Measurements from ENCODE around the gene UGT1A4.

The UGT1A4 gene

DNA sequence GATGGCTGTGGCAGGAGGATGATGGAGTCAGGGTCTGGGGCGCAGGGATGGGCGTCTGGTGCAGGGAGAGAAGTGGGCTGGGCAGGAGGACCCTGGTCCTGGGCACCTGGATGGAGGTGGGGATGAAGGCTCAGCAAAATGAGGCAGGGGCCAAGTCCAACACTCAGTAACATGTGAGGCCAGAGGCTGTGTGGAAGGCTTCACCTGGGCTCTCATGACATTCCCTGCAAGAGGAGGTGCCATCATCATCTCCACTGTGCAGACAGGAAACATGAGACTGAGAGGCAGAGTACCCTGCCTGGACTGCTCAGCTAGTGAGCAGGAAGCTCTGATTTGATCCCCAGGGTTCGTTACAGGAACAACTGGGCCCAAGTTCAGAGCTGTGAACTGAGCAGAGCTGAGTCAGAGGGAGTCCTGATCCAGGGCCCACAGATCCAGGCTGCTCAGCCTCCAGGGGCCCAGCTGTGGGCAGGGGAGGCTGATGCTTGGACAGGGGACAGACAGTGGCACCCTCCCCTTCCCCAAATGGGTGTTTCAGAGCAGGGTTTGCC, 98.9 kb downstream of the UGT1A4 start:
- no peaks in the 10 kb centered on the region for H3K4me1 ChIP-seq (ENCODE audit: control insufficient read depth, low read depth, low read length)
- no peak overlapping the region for H3K9ac ChIP-seq (ENCODE audit: low read length)
- H3K36me3 ChIP-seq (ENCODE audit: control insufficient read depth, low read depth, low read length), result no peaks in the 10 kb centered on the region
- H3K27ac ChIP-seq (ENCODE audit: low read length), result no peak overlapping the region
- no peaks in the 10 kb centered on the region for H3K27me3 ChIP-seq (ENCODE audit: control insufficient read depth, insufficient read depth, low read length)
- H3K9me3 ChIP-seq (ENCODE audit: control insufficient read depth, low read depth, low read length), result no peaks in the 10 kb centered on the region
- H3K4me3 ChIP-seq (ENCODE audit: low read length), result no peak overlapping the region

DNA sequence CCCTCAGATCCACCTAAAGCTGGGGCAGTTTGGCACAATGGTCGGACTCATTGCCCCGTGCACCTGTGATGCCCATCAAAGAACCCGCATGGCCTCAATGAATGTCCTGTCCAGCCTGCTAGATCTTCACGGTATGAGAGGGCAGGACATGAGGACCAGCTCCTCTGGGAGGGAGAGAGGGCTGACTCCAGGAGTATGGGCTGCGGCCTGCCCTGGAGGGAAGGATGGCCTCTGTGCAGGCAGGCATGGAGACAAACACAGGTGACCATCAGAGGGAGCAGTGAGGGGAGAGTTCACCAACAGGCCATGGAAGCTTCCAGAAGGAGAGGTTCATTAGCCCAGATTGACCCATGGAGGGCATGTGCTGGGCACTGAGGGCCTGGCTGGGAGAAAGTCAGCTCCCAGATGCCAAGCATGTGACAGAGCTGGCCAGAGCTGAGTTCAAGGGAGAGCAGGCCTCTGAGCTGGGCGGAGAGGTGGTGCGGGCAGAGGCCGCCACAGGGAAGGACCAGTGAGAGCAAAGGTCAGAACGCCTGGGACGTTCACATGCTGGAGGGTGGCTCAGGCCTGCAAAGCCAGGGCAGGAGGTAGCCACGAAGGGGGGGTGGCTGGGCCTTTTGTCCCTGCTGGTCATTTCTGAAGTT, 99.6 kb downstream of the UGT1A4 start:
- no peak overlapping the region for H3K27ac ChIP-seq (ENCODE audit: low read length)
- no peak overlapping the region for H3K9ac ChIP-seq (ENCODE audit: low read length)
- no peaks in the 10 kb centered on the region for H3K36me3 ChIP-seq (ENCODE audit: control insufficient read depth, low read depth, low read length)
- no peak overlapping the region for H3K4me3 ChIP-seq (ENCODE audit: low read length)
- no peaks in the 10 kb centered on the region for H3K4me1 ChIP-seq (ENCODE audit: control insufficient read depth, low read depth, low read length)
- no peaks in the 10 kb centered on the region for H3K9me3 ChIP-seq (ENCODE audit: control insufficient read depth, low read depth, low read length)
- H3K27me3 ChIP-seq (ENCODE audit: control insufficient read depth, insufficient read depth, low read length), result no peaks in the 10 kb centered on the region

DNA sequence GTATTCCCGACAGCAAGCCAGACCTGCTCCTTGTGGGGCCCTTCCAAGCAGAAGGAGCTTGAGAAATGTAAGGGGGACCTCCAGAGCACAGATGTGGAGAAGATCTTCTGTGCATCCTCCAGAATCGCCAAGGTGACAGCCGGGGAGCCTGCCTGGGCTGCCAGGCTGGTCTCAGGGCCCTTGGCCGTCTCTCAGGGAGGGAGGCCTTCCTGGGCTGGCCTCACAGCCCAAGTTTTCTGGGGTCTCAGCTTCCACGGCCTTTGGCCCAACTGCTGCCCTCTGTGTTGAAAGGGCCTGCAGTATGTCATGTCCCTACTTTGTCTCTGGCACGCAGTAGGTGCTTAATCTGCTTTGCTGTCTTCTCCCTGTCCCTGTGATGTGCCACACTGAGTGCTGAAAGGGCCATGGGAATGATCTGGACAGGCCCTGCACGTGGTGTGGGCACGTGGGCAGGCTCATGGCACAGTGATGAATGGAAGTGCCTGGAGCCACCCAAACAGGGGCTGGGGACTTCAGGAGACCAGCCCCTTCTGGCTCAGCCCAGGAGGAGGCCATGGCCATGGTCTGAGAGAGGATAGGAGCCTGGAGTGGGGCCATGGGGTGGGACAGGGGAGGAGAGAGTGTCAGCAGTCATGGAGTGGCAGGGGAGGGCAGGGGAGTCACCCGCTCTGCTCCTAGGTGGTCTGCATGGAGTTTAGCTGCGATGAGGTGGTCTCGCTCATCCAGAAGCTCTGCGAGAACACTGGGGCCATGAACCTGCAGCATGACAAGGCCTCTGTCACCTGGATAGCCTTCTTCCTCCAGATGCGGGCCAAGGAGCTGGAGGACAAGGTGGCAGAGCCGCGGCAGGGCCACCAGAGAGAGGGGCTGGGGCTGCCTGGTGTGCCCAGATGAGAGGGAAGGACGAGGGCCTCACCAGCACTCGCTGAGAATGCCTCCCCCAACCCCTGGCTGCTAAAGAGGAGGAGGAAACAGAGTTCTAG, 100.4 kb downstream of the UGT1A4 start:
- Histone ChIP-seq H3K27me3 (ENCODE audit: control insufficient read depth, insufficient read depth, low read length) (no peaks in the 10 kb centered on the region), H3K4me3 (ENCODE audit: low read length) (no peak overlapping the region), H3K9ac (ENCODE audit: low read length) (no peak overlapping the region), H3K36me3 (ENCODE audit: control insufficient read depth, low read depth, low read length) (no peaks in the 10 kb centered on the region), H3K4me1 (ENCODE audit: control insufficient read depth, low read depth, low read length) (no peaks in the 10 kb centered on the region), H3K9me3 (ENCODE audit: control insufficient read depth, low read depth, low read length) (no peaks in the 10 kb centered on the region), H3K27ac (ENCODE audit: low read length) (no peak overlapping the region)

DNA sequence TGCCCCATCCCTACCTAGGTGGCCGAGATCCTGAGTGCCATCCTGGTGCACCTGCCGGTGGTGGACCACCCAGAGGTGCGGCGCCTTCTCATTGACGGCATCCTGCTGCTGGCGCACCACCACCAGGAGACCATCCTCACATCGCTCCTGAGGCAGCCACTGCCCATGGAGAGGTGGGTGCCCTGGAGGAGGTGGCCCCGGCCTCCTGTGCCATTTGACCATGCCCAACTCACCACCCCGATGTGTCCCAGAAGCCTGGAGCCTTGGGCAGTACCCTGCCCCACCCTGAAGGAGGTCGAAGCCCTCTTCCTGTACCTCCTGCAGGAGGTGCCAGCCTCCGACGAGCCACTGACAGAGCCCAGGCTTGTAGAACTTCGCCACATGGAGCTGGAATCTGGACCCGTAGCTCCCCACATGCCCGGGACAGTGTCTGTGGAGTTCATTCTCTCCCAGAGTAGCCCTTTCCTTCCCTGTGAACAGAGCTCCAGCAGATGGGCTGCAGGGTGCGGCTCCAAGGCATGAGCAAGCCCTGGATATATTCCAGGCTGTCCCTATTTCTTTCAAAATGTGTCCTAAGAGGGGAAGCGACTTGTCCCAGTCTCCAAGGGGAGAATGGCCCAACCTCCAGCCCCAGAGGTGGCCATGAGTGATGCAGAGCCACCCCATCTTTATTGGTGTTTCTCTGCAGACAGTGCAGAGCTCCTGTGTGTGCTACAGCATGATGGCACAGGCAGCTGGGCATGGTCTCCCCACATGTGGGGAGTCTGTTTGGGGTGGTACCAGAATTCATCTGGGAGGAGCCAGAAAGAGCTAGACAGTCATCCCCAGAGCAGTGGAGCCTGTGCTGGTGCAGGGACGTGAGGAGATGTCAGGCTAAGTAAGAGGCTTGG, 101.6 kb downstream of the UGT1A4 start:
- Histone ChIP-seq H3K9me3 (ENCODE audit: control insufficient read depth, low read depth, low read length) (no peaks in the 10 kb centered on the region), H3K27me3 (ENCODE audit: control insufficient read depth, insufficient read depth, low read length) (no peaks in the 10 kb centered on the region), H3K4me1 (ENCODE audit: control insufficient read depth, low read depth, low read length) (no peaks in the 10 kb centered on the region), H3K27ac (ENCODE audit: low read length) (no peak overlapping the region), H3K4me3 (ENCODE audit: low read length) (no peak overlapping the region), H3K36me3 (ENCODE audit: control insufficient read depth, low read depth, low read length) (no peaks in the 10 kb centered on the region), H3K9ac (ENCODE audit: low read length) (no peak overlapping the region)

DNA sequence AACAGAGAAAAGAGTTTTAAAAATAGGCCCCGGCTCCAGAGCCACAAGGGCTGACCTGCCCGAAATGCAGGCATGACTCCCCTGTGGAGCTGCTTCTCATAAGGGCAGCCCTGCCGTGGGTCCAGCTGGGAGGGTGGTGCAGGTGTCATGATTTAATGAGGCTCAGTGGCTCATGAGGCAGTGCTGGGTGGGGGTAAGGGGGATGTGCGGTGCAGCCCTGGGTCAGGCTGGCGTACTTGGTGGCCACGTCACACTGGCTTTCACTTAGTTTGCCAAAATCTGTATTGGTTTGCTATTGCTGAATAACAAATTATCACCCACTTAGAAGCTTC, 102.2 kb downstream of the UGT1A4 start:
- Histone ChIP-seq H3K9me3 (ENCODE audit: control insufficient read depth, low read depth, low read length) (no peaks in the 10 kb centered on the region), H3K4me3 (ENCODE audit: low read length) (no peak overlapping the region), H3K27me3 (ENCODE audit: control insufficient read depth, insufficient read depth, low read length) (no peaks in the 10 kb centered on the region), H3K4me1 (ENCODE audit: control insufficient read depth, low read depth, low read length) (no peaks in the 10 kb centered on the region), H3K9ac (ENCODE audit: low read length) (no peak overlapping the region), H3K36me3 (ENCODE audit: control insufficient read depth, low read depth, low read length) (no peaks in the 10 kb centered on the region), H3K27ac (ENCODE audit: low read length) (no peak overlapping the region)

GRCh38 chr2:233821196-233821595, 102.7 kb downstream of the UGT1A4 start:
- no peaks in the 10 kb centered on the region for H3K9me3 ChIP-seq (ENCODE audit: control insufficient read depth, low read depth, low read length)
- H3K9ac ChIP-seq (ENCODE audit: low read length), result no peak overlapping the region
- H3K27me3 ChIP-seq (ENCODE audit: control insufficient read depth, insufficient read depth, low read length), result no peaks in the 10 kb centered on the region
- no peaks in the 10 kb centered on the region for H3K4me1 ChIP-seq (ENCODE audit: control insufficient read depth, low read depth, low read length)
- H3K36me3 ChIP-seq (ENCODE audit: control insufficient read depth, low read depth, low read length), result no peaks in the 10 kb centered on the region
- no peak overlapping the region for H3K4me3 ChIP-seq (ENCODE audit: low read length)
- H3K27ac ChIP-seq (ENCODE audit: low read length), result no peak overlapping the region

GRCh38 chr2:233821709-233822100, 103.2 kb downstream of the UGT1A4 start:
- Histone ChIP-seq H3K9ac (ENCODE audit: low read length) (no peak overlapping the region), H3K4me1 (ENCODE audit: control insufficient read depth, low read depth, low read length) (no peaks in the 10 kb centered on the region), H3K36me3 (ENCODE audit: control insufficient read depth, low read depth, low read length) (no peaks in the 10 kb centered on the region), H3K27me3 (ENCODE audit: control insufficient read depth, insufficient read depth, low read length) (no peaks in the 10 kb centered on the region), H3K27ac (ENCODE audit: low read length) (no peak overlapping the region), H3K9me3 (ENCODE audit: control insufficient read depth, low read depth, low read length) (no peaks in the 10 kb centered on the region), H3K4me3 (ENCODE audit: low read length) (no peak overlapping the region)

DNA sequence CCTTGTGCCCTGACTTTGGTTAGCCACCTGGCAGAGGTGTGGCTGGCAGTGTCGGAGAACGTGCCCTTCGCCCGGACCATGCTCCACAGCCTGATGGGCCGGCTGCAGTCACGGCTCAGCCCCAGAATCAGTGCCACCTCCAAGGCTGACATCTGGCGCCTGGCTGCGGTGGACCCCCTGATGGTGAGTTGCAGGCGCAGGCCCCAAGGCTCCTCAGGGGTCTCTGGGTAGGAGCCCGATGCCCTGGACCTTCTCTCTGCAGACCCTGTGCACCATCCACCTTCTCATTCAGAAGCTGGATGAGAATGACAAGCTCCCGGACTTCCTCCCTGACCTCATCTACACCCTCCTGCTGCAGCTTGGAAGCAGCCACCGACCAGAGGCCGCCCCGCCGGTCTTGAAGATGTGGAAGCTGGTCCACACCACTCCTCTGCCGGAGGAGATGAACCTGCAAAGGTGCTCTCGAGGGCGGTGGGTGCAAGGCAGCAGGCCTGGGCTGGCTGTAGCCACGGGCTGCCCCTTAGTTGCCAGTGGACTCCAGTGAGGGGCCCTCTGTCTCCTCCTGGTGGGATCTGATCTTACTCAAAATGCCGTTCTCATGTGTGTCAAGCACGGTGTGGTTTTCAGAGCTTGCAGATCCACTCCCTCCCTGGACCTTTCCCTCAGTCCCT, 103.7 kb downstream of the UGT1A4 start:
- Histone ChIP-seq H3K36me3 (ENCODE audit: control insufficient read depth, low read depth, low read length) (no peaks in the 10 kb centered on the region), H3K27me3 (ENCODE audit: control insufficient read depth, insufficient read depth, low read length) (no peaks in the 10 kb centered on the region), H3K9ac (ENCODE audit: low read length) (no peak overlapping the region), H3K27ac (ENCODE audit: low read length) (no peak overlapping the region), H3K4me3 (ENCODE audit: low read length) (no peak overlapping the region), H3K4me1 (ENCODE audit: control insufficient read depth, low read depth, low read length) (no peaks in the 10 kb centered on the region), H3K9me3 (ENCODE audit: control insufficient read depth, low read depth, low read length) (no peaks in the 10 kb centered on the region)
